HG03432 (cell line): ENCODE data around the gene CPTP.
"Not testable (repeated sequence)": the region's sequence is repeated elsewhere in the genome, so short reads cannot be mapped to it uniquely, and the experiment has no call there.

Experiments
- ATAC-seq: cut with Tn5 transposase; IDR thresholded peaks from one replicate; pipeline ENCODE4 v1.9.1; 2021; ENCODE audit warnings: mild to moderate bottlenecking, moderate library complexity; ENCODE audit not compliant: unreplicated experiment

The CPTP gene

DNA sequence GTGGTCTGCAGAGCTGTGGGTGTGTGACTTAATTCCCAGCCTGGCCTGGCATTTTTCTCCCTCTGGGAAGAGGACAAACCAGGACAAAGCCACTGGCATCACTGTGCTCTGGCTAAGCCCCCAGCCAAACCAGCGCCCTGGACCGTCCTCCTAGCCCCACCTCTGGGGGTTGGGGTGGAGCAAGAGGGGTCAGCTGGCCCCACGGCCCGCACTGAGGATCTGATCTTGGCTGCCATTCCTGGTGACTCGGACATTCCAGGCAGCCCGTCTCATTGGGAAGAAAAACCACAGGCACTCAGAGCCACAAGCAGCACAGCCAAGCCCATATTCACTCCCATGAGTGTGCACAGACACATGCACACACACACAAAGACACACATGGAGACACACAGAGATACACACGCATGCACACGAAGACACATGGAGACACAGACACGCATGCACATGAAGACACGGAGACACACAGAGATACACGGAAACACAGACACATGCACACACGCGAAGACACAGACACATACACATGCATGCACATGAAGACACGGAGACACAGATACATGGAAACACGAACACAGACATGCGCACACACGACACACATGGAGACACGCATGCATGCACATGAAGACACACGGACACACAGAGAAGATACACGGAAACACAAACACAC is 36.0 kb downstream of the CPTP start:
- ATAC-seq: no peak

DNA sequence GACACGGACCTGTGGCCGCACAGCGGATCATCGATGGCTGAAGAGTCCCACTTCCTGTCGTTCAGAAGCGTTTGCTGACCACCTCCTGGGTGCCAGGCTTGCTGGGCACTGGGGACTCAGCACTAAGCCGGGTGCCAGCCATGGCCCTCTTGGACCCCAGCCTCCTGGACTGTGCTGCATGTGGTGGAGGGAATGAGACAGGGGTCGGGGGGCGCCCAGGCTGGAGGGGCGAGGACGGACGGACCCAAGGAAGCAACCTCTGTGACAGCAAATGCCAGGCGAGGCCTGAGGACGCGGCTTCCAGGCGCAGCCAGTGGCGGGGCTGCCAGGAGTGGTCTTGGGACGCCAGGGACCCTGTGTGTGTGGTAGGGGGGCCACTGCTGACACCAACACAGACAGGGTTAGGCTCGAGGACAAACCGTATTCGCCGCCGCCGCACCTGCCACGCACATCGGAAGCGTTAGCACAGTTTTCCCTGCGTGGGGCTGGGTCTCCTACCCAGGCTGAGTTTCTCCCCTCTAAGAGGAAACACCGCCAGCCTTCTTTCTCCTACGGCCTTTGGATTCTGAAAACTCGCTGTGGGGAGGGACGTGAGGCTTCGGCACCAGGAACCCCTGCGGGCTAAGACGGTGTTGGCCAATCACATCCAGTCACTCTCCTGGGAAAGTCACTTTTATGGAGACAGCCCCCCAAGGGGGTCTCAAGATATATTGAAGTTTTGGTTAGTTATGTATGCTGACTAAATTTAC is 36.8 kb downstream of the CPTP start:
- no peak for ATAC-seq

DNA sequence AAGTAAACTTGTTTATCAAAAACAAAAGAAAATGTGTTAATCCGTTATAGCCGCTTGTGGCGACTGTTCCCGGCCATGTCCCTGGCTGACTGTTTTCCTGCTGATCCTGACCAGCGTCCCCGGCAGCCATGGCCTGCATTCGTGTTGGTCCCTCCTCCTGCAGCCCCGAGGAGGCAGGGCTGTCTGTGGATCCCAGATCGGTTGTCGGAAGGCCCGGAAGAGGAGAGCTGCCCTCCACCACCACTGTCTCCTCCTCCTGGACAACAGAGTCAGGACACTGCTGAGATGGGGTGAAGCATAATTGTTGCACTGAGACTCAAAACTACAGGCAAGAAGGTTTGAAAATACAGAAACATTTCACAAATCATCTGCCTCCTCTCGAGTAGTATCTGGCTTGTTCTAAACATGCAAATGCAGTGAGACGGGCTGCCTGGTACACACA is 37.4 kb downstream of the CPTP start:
- no peak for ATAC-seq

DNA sequence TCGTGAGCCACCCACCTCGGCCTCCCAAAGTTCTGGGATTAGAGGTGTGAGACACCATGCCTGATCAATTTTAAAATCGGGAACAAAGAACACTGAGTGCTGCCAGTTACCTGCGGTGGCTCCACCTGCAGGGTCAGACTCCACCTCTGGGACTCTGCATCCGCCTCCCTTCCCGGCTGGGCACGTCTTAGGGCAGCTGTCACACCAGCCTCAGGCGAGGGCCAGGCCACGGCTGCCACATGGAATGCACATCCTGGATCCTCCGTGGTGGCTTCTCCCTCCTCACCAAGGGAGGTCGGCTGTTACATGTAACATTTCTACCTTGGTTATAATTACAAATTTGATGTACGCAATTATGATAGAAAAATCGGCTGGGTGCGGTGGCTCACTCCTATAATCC is 39.7 kb downstream of the CPTP start:
- ATAC-seq: no peak

DNA sequence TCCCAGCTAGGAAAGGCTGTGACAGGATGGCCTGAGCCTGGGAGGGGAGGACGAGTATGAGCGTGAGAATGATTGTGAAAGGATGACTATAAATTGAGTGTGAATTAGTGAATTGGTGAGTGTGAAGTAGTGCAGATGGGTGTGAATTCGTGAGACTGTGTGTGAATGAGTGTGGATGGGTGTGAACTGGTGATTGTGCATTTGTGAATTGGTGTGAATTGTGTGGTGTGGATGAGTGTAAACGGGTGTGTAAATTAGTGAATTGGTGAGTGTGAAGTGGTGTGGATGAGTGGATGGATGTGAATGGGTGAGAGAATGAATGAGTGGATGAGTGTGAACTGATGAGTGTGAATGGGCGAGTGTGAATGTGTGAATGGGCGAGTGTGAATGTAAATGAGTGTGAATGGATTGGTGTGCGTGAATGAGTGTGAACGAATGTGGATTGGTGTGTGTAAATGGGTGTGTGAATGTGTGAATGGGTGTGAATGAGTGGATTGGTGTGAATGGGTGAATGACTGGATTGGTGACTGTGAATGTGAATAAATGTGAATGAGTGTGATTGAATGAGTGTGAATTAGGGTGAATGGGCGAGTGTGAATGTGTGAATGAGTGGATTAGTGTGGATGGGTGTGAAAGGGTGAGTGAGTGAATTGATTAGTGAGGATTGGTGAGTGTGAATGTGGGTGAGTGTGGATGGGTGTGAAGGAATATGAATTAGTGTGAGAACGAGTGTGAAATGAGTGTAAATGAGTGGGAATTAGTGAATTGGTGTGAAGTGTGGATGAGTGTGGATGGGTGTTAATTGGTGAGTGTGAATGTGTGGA is 41.5 kb downstream of the CPTP start:
- no peak for ATAC-seq

DNA sequence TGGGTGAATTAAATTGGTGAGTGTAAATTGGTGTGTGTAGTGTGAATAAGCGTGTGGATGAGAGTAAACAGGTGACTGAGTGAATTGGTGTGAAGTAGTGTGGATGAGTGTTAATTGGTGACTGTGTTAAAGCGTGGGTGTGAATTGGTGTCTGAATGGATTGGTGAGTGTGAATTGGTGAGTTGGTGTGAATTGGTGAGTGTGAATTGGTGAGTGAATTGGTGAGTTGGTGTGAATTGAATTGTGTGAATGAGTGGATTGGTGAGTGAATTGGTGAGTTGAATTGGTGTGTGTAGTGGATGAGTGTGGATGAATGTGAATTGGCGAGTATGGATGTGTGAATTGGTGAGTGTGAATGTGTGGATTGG is 42.1 kb downstream of the CPTP start:
- ATAC-seq: no peak

DNA sequence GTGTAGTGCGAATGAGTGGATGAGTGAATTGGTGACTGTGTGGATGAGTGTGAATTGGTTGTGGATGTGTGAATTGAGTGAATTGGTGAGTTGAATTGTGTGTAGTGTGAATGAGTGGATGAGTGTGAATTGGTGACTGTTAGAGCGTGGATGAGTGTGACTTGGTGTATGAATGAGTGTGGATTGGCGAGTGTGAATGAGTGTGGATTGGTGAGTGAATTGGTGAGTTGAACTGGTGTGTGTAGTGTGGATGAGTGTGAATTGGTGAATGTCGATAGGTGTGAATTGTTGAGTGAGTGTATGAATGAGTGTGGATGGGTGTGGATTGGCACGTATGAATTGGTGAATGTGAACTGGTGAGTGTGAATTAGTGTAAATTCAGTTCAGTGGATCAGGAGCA is 42.7 kb downstream of the CPTP start:
- ATAC-seq: no peak

DNA sequence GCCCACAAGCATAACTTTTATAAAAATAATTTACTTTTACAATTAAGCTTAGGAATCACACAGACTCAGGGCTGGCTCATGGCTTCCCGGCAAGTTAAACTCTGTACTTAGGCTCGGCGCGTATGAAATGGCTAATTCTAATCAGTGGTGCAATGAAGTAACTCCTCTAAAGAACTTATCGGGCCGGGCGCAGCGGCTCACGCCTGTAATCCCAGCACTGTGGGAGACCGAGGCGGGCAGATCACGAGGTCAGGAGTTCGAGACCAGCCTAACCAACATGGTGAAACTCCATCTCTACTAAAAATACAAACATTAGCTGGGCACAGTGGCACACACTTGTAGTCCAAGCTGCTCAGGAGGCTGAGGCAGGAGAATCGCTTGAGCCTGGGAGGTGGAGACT is 45.5 kb downstream of the CPTP start:
- not testable (repeated sequence) for ATAC-seq

DNA sequence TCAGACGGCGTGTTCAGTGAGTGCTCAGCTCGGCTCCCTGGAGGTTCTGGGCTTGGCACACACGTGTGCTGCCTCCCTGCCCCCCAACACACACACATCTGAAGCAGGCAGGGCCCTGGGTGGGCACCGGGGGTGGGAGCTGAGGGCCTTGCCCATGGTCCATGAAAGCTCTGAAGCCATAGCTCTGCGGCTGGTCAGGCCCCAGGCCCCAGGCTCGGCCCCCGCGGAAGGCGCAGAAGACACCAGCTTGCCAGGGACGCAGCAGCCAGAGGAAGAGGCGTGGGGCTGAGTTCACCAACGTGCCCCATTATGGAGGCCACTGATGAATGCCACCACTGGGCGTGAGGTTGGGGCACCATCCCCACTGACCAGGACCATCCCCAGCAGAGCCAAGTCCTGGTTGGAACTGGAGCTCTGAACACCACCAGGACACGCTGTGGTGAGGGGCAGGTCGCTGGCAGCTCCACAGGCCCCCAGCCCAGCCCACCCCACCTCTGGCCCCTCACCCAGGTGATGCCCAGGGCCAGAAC is 46.2 kb downstream of the CPTP start:
- ATAC-seq: no peak

DNA sequence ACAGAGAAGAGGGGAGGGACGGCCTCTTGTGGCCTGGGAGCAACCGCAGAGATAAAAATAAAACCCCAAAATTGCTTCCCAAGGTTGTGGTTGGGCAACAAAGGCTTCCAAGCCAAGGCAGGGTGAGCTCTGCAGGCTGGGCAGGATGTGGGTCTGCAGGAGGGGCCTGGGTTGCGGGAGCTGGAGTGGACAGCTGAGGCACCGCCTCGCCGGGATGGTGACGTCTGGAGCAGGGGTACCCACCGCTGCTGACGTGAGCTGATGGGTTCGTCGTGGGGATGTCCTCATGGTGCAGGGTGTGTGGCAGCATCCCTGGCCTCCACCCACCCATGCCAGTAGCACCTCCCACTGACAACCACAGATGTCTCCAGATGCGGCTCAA is 46.8 kb downstream of the CPTP start:
- ATAC-seq: no peak

DNA sequence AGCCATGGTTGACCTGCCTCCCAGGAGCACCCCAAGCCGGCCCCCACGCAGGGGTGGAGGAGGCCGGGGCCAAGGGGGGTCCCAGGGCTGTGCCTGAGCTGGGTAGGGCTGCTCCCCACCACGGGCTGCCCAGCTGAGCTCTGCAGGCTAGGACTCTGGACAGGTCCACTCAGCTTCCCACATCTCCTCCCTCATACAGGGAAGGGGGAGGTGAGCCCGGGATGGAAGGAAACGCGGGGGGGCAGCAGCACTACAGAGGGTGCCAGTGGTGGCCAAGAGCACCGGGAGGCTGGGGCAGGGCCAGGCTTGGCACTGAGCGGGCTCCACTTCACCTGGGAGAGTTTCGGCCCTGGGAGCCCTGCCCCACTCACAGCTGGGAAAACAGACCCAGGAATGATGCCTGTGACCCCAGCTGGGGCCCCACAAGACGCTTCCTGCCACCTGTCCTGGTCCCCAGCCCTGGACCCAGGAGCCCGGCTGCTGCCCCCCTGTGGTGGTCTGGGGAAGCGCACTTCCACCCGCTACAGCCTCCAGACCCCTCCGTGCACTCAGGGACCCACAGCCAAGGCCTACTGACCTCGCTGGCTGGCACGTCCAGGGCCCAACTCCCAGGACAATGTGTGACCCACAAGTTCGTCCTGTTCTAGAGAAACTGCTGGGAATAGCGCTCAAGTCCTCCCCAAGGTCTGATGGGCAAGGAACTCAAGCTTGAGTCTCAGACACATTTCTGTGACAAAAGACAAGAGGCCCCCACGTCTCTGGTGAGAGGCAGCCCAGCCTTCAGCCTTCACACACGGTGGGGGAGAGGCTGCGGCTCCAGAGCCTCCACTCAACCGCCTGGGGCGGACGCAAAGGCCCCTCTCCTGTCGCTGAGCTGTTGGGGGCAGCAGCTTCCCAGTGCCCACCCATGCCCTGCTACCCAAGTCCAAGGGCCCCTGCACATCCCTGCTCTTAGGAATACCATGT is 47.4 kb downstream of the CPTP start:
- peak; percentile 23 for ATAC-seq

DNA sequence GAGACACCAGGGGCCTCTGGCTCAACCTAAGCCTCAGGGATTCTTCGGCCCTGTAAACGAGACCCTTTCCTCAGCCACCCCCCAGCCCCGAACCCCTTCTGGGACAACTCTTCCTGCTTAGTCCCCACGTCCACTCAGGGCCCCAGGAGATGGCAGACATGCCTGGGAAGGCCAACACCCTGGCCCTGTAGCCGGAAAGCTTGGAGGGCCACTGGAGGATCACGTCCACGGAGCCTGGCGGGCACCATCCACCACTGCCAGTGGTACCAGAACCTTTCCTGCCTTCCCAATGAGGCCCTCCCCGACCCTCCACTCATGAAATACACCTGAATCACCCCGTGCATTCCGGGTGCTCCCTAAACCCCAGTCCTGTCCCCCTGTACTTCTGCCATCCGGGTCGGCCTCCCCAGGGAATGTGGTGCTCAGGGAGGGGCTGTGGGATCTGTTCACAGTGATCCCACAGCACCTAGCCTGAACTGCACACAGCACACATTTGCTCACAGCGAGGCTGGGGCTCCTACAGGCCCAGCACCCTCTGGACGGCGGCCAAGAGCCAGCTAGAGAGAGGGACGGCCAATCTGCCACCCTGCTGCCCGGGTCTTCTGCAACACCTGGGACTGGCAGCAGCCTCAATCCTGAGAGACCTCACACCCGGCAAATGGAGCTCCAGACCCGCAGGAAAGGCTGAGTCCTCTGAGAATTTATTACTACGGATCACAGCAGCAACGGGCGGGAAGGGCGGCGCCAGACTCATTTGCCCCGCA is 48.6 kb downstream of the CPTP start:
- ATAC-seq: no peak

DNA sequence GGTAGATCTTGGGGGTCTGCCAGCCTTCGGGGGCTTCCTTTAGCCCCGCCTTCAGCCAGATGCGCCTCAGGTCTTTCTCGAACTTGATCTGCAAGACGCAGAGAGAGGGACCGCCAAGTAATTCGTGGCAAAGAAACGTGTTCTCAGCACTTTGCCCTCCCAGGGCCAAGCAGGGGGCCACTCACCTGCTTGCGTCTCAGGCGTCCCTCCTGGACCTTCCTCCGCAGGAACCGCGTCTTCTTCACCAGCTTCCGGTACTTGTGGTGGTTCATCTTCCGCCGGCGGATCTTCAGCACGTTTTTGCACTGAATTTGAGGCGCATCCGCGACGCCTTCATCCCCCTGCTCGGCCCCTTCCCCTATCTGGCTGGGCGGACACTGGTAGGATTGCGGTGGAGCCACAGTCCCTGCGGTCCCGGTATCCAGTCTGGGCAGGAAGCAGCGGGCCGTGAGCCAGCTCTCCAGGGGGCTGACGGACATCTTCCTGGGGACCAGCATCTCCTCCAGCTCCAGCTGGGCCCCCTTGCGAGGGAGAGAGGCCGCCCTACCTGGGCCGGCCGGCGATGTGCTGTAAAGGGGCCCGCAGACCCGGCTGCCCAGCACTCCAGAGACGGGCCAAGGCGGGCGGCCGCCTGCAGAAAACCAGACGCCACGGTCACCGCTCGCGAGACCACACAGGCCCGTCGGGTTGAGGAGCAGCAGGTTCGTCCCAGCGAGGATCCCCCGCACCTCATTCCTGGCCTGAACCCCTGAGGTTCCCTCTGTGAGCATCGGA is 49.4 kb downstream of the CPTP start:
- ATAC-seq: no peak

DNA sequence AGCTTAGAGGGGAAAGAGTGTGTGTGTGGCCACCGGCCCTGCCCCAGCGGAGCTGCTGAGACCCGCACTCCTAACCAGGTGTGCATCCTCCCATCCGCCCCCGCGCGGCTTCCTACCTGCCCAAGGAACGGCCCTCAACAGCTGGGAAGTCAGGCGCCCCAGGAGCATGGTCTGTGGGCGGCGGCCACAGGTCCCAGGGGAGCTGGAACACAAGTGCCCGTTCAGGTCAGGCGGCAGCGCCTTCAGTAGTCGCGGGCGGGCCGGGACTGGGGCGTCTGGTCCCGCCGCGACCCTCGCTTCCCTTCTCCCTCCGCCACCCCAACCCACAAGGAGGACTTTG is 50.0 kb downstream of the CPTP start:
- peak; percentile 20 for ATAC-seq

DNA sequence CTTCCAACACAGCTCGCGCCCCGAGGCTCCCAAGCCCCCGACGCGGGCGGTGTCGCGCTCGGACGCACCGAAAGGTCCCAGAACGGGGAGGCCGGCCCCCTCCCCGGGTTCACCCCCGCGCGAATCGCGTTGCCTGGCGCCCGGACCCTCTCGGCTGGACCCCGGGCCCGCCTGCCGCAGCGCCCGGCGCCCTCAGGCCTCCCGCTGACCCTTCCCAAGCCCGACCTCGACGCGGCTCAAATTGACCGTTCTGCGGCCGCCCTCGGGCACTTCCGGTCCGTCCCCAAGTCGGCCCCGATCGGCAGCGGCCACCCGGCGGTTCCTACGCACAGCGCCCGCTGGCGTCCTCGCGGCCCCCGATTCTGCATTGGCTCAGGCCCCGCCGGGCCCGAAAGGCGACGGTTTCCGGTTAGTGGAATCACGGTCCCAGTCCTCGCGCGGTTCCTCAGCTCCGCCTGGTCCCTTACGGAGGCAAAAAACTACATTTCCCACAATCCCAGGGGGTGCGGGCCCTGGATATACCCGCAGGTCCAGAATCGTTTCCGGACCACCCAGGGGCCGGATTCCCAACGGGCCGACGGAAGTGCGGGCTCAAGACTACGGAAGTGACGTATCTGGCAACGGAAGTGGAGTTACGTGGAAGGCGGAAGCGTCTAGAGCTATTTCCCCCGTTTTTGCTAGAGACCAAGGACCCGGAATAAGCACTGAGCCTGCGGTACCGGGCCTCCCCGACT is 50.5 kb downstream of the CPTP start, which contains the start of gene AURKAIP1:
TSS of gene AURKAIP1 (minus strand) at position 279 of the 734 bp plus-strand sequence. CDS start 451 bp downstream, outside the sequence.
- ATAC-seq: peak; percentile 83

DNA sequence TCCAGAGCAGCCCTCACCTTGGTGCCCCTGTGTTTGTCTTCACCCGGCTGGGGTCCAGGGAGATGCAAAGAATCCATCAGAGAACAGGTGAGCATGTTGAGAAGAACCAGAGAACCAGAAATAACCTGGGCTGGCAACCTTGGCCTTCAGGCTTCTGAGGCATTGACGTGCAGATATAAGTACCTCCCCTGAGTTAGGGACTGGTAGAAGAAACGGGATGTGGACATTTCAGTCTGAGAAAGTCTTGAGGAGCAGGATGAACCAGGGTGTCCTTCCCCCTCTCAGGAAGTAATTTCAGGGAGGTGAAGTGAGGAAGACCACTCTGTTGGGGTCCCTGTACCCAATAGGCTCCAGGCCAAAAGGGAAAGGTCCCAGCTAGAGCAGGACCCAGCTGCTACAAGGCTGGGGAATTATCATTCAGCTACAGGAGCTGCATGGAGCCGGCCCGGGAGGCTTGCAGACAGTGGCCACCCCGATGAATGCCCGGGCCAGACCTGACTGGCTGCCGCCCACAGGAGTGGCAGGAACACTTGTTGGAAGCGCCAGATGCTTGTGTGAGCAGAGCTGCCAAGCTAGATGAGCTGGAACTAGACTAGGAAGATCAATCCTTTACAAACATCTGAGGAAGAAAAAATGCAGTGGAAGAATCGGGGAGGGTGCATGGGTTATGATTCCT is 52.1 kb downstream of the CPTP start:
- no peak for ATAC-seq

DNA sequence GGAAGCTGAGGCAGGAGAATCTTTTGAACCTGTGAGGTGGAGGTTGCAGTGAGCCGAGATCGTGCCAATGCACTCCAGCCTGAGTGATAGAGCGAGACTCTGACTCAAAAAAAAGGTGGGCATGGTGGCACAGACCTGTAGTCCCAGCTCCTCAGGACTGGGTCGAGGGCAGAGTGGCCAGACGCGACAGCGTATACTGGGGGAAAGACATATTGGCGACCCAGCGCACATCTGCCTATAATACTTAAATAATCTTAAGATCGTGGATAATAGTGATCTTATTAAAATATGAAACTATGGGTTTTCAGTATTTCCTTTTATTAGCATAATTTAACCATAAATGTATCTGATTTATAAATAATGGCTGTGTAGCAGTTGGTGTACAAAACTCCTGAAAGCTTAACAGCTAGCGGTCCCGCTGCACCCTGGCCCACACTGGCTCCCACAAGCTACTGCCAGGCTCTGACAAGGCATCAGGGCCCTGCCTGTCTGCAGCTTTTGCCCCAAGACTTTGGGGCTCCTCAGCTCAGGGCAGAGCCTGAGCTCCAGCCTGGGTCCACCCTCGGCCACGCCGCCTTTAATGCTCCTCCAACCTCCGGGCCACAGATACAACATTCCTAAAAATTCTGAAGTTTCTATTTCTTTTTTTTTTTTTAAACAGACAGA is 53.1 kb downstream of the CPTP start:
- ATAC-seq: no peak
